Duodenal mucosa (tissue), 2 donors: ENCODE data around the gene NEBL.

ENCODE experiments used
- H3K27ac ChIP-seq: one replicate; pipeline ENCODE4 v1.7.0; 2013; ENCODE audit warnings: low read depth, low read length
- H3K27me3 ChIP-seq, 2 donors: one replicate each; pipeline ENCODE4 v1.7.0; 2013; ENCODE audit warnings: low read length in 2 of 2, control low read depth in 1 of 2; ENCODE audit not compliant: insufficient read depth in 2 of 2, control insufficient read depth in 1 of 2
- H3K36me3 ChIP-seq, 2 donors: one replicate each; pipeline ENCODE4 v1.7.0; 2013; ENCODE audit warnings: low read length in 2 of 2, control low read depth in 1 of 2; ENCODE audit not compliant: insufficient read depth in 2 of 2, control insufficient read depth in 1 of 2
- H3K4me1 ChIP-seq, 2 donors: one replicate each; pipeline ENCODE4 v1.7.0; 2013; ENCODE audit warnings: low read length in 2 of 2, control low read depth in 1 of 2; ENCODE audit not compliant: insufficient read depth in 2 of 2, control insufficient read depth in 1 of 2
- H3K4me3 ChIP-seq, 2 donors: one replicate each; pipeline ENCODE4 v1.7.0; 2013; ENCODE audit warnings: low read length in 2 of 2, low read depth in 1 of 2
- H3K9ac ChIP-seq, 2 donors: one replicate each; pipeline ENCODE4 v1.7.0; 2013; ENCODE audit warnings: low read length in 2 of 2, low read depth in 1 of 2
- H3K9me3 ChIP-seq, 2 donors: one replicate each; pipeline ENCODE4 v1.7.0; 2013; ENCODE audit warnings: low read length in 2 of 2, control low read depth in 1 of 2; ENCODE audit not compliant: control insufficient read depth in 1 of 2

Gene NEBL

GRCh38 chr10:20888620-20889330 lies 8.3 kb downstream of the NEBL start:
- Histone ChIP-seq H3K9me3 (no peaks in the 10 kb centered on the region), H3K27ac (no peak overlapping the region), H3K36me3 (no peaks in the 10 kb centered on the region), H3K4me3 (no peak overlapping the region), H3K4me1 (no peaks in the 10 kb centered on the region), H3K9ac (no peak overlapping the region), H3K27me3 (no peaks in the 10 kb centered on the region)

GRCh38 chr10:20887706-20888555 lies 9.2 kb downstream of the NEBL start:
- H3K27ac ChIP-seq = no peak overlapping the region

GRCh38 chr10:20885678-20886077 lies 11.4 kb downstream of the NEBL start:
- Histone ChIP-seq H3K4me1 (no peaks in the 10 kb centered on the region), H3K27ac (no peak overlapping the region), H3K36me3 (no peaks in the 10 kb centered on the region), H3K27me3 (no peaks in the 10 kb centered on the region), H3K4me3 (no peak overlapping the region), H3K9me3 (no peaks in the 10 kb centered on the region), H3K9ac (no peak overlapping the region)

More at GRCh38 chr10:20887706-20888555, 9.2 kb downstream of the NEBL start:
- no peak overlapping the region for H3K4me3 ChIP-seq
- H3K4me1 ChIP-seq = no peaks in the 10 kb centered on the region
- H3K36me3 ChIP-seq = no peaks in the 10 kb centered on the region
- H3K27me3 ChIP-seq = no peaks in the 10 kb centered on the region
- no peak overlapping the region for H3K9ac ChIP-seq
- H3K9me3 ChIP-seq = no peaks in the 10 kb centered on the region

- Histone ChIP-seq H3K27me3 (no peaks in the 10 kb centered on the region), H3K9me3 (no peaks in the 10 kb centered on the region), H3K4me3 (no peak overlapping the region), H3K27ac (no peak overlapping the region), H3K4me1 (no peaks in the 10 kb centered on the region), H3K9ac (no peak overlapping the region), H3K36me3 (no peaks in the 10 kb centered on the region)
Measured at GRCh38 chr10:20883552-20883951, 13.6 kb downstream of the NEBL start.

- Histone ChIP-seq H3K4me1 (no peaks in the 10 kb centered on the region), H3K9ac (no peak overlapping the region), H3K9me3 (no peaks in the 10 kb centered on the region), H3K36me3 (no peaks in the 10 kb centered on the region), H3K27ac (no peak overlapping the region), H3K4me3 (no peak overlapping the region), H3K27me3 (no peaks in the 10 kb centered on the region)
Measured at GRCh38 chr10:20882091-20882490, 15.0 kb downstream of the NEBL start.

- no peaks in the 10 kb centered on the region for H3K36me3 ChIP-seq
Measured at GRCh38 chr10:20879136-20879535, 18.0 kb downstream of the NEBL start.

GRCh38 chr10:20877986-20878983 lies 18.8 kb downstream of the NEBL start:
- Histone ChIP-seq H3K27ac (no peak overlapping the region), H3K9ac (no peak overlapping the region), H3K4me3 (no peak overlapping the region), H3K9me3 (no peaks in the 10 kb centered on the region), H3K27me3 (no peaks in the 10 kb centered on the region), H3K4me1 (no peaks in the 10 kb centered on the region), H3K36me3 (no peaks in the 10 kb centered on the region)

More at GRCh38 chr10:20879136-20879535, 18.0 kb downstream of the NEBL start:
- Histone ChIP-seq H3K27ac (no peak overlapping the region), H3K9ac (no peak overlapping the region), H3K9me3 (no peaks in the 10 kb centered on the region), H3K27me3 (no peaks in the 10 kb centered on the region), H3K4me1 (no peaks in the 10 kb centered on the region), H3K4me3 (no peak overlapping the region)

- Histone ChIP-seq H3K27me3 (no peaks in the 10 kb centered on the region), H3K36me3 (no peaks in the 10 kb centered on the region), H3K27ac (no peak overlapping the region), H3K9me3 (no peaks in the 10 kb centered on the region), H3K4me3 (no peak overlapping the region), H3K4me1 (no peaks in the 10 kb centered on the region), H3K9ac (no peak overlapping the region)
Measured at GRCh38 chr10:20877554-20877953, 19.6 kb downstream of the NEBL start.

- H3K36me3 ChIP-seq = no peaks in the 10 kb centered on the region
- H3K27me3 ChIP-seq = no peaks in the 10 kb centered on the region
- H3K4me3 ChIP-seq = no peak overlapping the region
- no peak overlapping the region for H3K9ac ChIP-seq
- no peaks in the 10 kb centered on the region for H3K4me1 ChIP-seq
- H3K27ac ChIP-seq = no peak overlapping the region
- no peaks in the 10 kb centered on the region for H3K9me3 ChIP-seq
Measured at GRCh38 chr10:20874261-20874660, 22.9 kb downstream of the NEBL start.
